AG04450 (cell line): ENCODE results near the gene RAB11FIP4. TPM values are rescaled to one million over a fixed set of nuclear protein-coding genes. Genes with fewer than 3 reads are reported as not detected.
A peak's percentile ranks its signal among the peaks of the same experiment; 100 is the strongest.

Source experiments
- CTCF ChIA-PET: fragments of 300-600, 350-600 bp; formaldehyde crosslinking; extraction: SDS; loops from one replicate; lab custom pipeline; 2022; ENCODE audit warnings: antibody characterized with exemption, inconsistent platforms; lab: Charles Lee
- POLR2A ChIA-PET: fragments of 350-600 bp; formaldehyde crosslinking; extraction: SDS; loops from one replicate; lab custom pipeline; 2021; ENCODE audit warnings: antibody characterized with exemption, inconsistent platforms; lab: Yijun Ruan, JAX
- DNase-seq: peaks from one replicate; pipeline ENCODE4 v3.0.0-alpha.2; 2011; ENCODE audit warnings: low read depth, low spot score
- H3K27ac ChIP-seq: one replicate; pipeline ENCODE4 v1.5.1; 2012; ENCODE audit warnings: low read depth, low read length, control low read depth
- H3K27me3 ChIP-seq: one replicate; pipeline ENCODE4 v1.6.0; 2012; ENCODE audit warnings: low read length; ENCODE audit not compliant: control insufficient read depth, insufficient read depth
- H3K4me3 ChIP-seq: 2 replicates; pipeline ENCODE4 v1.5.1; 2011; ENCODE audit warnings: mild to moderate bottlenecking, low read depth, low read length, control low read depth
- H3K9me3 ChIP-seq: 2 replicates; pipeline ENCODE4 v1.5.1; 2012; ENCODE audit warnings: low read length; ENCODE audit not compliant: control insufficient read depth, insufficient read depth
- CTCF ChIP-seq: IDR thresholded peaks from 2 replicates; pipeline ENCODE4 v1.5.1; 2011; ENCODE audit warnings: low read depth, low read length, control low read depth, inconsistent platforms
- polyA plus RNA-seq: library from polyadenylated mRNA; depleted of rRNA; stranded (reverse); fragments of >200 nt; gene quantifications from 2 replicates; pipeline ENCODE4 v1.2.3, GENCODE V29; 2011

Gene RAB11FIP4
- polyA plus RNA-seq, 1 experiment, result 0.58 TPM

GRCh38 chr17:31506517-31506916, 115.0 kb downstream of the RAB11FIP4 start:
- Histone ChIP-seq H3K27ac (no peak overlapping the region), H3K27me3 (peaks cover 6% of the 10 kb centered on the region), H3K4me3 (no peak overlapping the region), H3K9me3 (no peaks in the 10 kb centered on the region)
- ChIA-PET CTCF (interaction anchor here (1.1 kb wide), 1 partner anchor 9 kb away, joined by 3 read pairs; no protein-coding TSS in a partner anchor), POLR2A (no interaction called here)
- no peak for TF ChIP-seq CTCF
- DNase-seq, result no peak

GRCh38 chr17:31508288-31509094, 117.0 kb downstream of the RAB11FIP4 start:
- CTCF ChIA-PET, result no interaction called here
- POLR2A ChIA-PET, result interaction anchor here (0.6 kb wide), 1 partner anchor 299 kb away, joined by 3 read pairs; no protein-coding TSS in a partner anchor

GRCh38 chr17:31509095-31509804, 117.8 kb downstream of the RAB11FIP4 start:
- CTCF ChIA-PET, result interaction anchor here (0.6 to 2.9 kb wide), 2 partner anchors 72 to 350 kb away, joined by 3 to 11 read pairs; partner anchors contain the start of gene COPRS
- H3K9me3 ChIP-seq, result no peaks in the 10 kb centered on the region
- no peak for TF ChIP-seq CTCF
- no peak overlapping the region for H3K27ac ChIP-seq
- H3K4me3 ChIP-seq, result no peak overlapping the region
- DNase-seq, result no peak
- POLR2A ChIA-PET, result no interaction called here
- peaks cover 10% of the 10 kb centered on the region for H3K27me3 ChIP-seq

More at GRCh38 chr17:31508288-31509094, 117.0 kb downstream of the RAB11FIP4 start:
- H3K27ac ChIP-seq, result no peak overlapping the region
- TF ChIP-seq CTCF, result peak; percentile 42
- H3K4me3 ChIP-seq, result no peak overlapping the region
- H3K27me3 ChIP-seq, result peaks cover 9% of the 10 kb centered on the region
- no peak for DNase-seq
- H3K9me3 ChIP-seq, result no peaks in the 10 kb centered on the region

GRCh38 chr17:31509805-31510177, 118.3 kb downstream of the RAB11FIP4 start:
- ChIA-PET CTCF (interaction anchor here (0.6 to 2.9 kb wide), 2 partner anchors 73 to 349 kb away, joined by 3 to 11 read pairs; partner anchors contain the start of gene COPRS), POLR2A (interaction anchor here (0.5 kb wide), 1 partner anchor 82 kb away, joined by 3 read pairs; no protein-coding TSS in a partner anchor)
- TF ChIP-seq CTCF, result no peak
- Histone ChIP-seq H3K4me3 (no peak overlapping the region), H3K27me3 (peaks cover 12% of the 10 kb centered on the region), H3K9me3 (no peaks in the 10 kb centered on the region), H3K27ac (no peak overlapping the region)
- DNase-seq, result no peak
